GM19240 (cell line): ENCODE results near the gene IL5.

Source experiments
- DNase-seq: peaks from one replicate; pipeline ENCODE4 v3.0.0; 2011; ENCODE audit warnings: low spot score; ENCODE audit not compliant: insufficient read length

Gene IL5

GRCh38 chr5:132499440-132500243, 43.7 kb downstream of the IL5 start:
- no peak for DNase-seq

- no peak for DNase-seq
These were observed 44.5 kb downstream of the IL5 start for GRCh38 chr5:132498686-132499271.

GRCh38 chr5:132498152-132498551, 45.2 kb downstream of the IL5 start:
- DNase-seq, result no peak

GRCh38 chr5:132497488-132497997, 45.8 kb downstream of the IL5 start:
- no peak for DNase-seq

- no peak for DNase-seq
These were observed 46.5 kb downstream of the IL5 start for GRCh38 chr5:132496631-132497487.

GRCh38 chr5:132496191-132496630, 47.1 kb downstream of the IL5 start:
- DNase-seq, result no peak

- DNase-seq, result no peak
These were observed 47.6 kb downstream of the IL5 start for GRCh38 chr5:132495667-132496190.

GRCh38 chr5:132493821-132494220, 49.5 kb downstream of the IL5 start:
- DNase-seq, result no peak

- DNase-seq, result no peak
These were observed 50.1 kb downstream of the IL5 start for GRCh38 chr5:132493241-132493640.

GRCh38 chr5:132492386-132493125, 50.8 kb downstream of the IL5 start:
- DNase-seq, result no peak
